Measurements from ENCODE around the gene NDUFS4.
A peak's percentile ranks its signal among the peaks of the same experiment; 100 is the strongest.
"Not testable (repeated sequence)": the region's sequence is repeated elsewhere in the genome, so short reads cannot be mapped to it uniquely, and the experiment has no call there.

The NDUFS4 gene

DNA sequence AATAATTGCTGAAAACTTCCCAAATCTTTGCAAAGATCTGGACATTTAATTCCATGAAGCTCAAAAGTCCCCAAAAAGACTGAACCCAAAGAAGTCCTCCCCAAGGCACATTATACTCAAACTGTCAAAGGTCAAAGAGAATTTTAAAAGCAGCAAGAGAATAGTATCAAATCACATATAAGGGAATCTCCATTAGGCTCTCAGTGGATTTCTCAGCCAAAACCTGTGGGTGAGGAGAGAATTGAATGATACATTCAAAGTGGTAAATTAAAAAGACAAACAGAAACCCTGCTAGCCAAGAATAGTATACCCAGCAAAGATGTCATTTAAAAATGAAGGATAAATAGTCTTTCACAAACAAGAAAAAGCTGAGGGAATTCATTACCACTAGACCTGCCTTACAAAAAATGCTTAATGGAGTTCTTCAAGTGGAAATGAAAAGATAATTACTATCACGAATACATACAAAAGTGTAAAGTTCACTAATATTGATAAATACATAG is 134.1 kb downstream of the NDUFS4 start:
- Histone ChIP-seq H3K36me3 (ENCODE audit: control insufficient read depth in 4 of 4, insufficient read depth in 4 of 4, low read length in 3 of 4) (no peaks in the 10 kb centered on the region), H3K27ac (ENCODE audit: insufficient read depth in 1 of 2, low read depth in 1 of 2, low read length in 2 of 2, poor library complexity in 1 of 2, severe bottlenecking in 2 of 2) (no peak overlapping the region), H3K27me3 (replicated peaks in 2 of 5; ENCODE audit: control insufficient read depth in 4 of 5, insufficient read depth in 5 of 5, low read length in 4 of 5) (no peaks in the 10 kb centered on the region), H3K9me3 (ENCODE audit: control extremely low read depth in 1 of 5, control insufficient read depth in 4 of 5, insufficient read depth in 2 of 5, low read depth in 1 of 5, low read length in 4 of 5) (peaks cover 0 to 47% (median 5%) of the 10 kb centered on the region in 5 experiments), H3K4me1 (ENCODE audit: control extremely low read depth in 1 of 4, control insufficient read depth in 4 of 4, insufficient read depth in 4 of 4, low read length in 3 of 4) (no peaks in the 10 kb centered on the region), H3K4me3 (ENCODE audit: control insufficient read depth in 1 of 7, extremely low read depth in 1 of 7, insufficient read depth in 4 of 7, low read depth in 2 of 7, low read length in 6 of 7) (no peak overlapping the region)
- ChIA-PET CTCF (no interaction called here), POLR2A (no interaction called here)
- WGBS (ENCODE audit: insufficient coverage), result no CpG with 5 or more reads among the region's 1 CpG
- DNase-seq, result peak; percentile 3 to 13 (median 10)

DNA sequence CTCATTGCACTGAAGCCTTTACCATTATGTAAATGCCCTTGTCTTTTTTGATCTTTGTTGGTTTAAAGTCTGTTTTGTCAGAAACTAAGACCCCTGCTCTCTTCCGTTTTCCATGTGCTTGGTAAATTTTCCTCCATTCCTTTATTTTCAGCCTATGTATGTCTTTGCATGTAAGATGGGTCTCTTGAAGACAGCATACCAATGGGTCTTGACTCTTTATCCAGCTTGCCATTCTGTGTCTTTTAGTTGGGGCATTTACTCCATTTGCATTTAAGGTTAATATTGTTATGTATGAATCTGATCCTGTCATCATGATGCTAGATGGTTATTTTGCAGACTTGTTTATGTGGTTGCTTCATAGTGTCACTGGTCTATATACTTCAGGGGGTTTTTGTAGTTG is 150.0 kb downstream of the NDUFS4 start:
- WGBS (ENCODE audit: insufficient coverage), result 100% methylated on average over 1 of the region's 1 CpG
- H3K27me3 ChIP-seq (replicated peaks in 2 of 5; ENCODE audit: control insufficient read depth in 4 of 5, insufficient read depth in 5 of 5, low read length in 4 of 5); POLR2A ChIA-PET; H3K27ac ChIP-seq (ENCODE audit: insufficient read depth in 1 of 2, low read depth in 1 of 2, low read length in 2 of 2, poor library complexity in 1 of 2, severe bottlenecking in 2 of 2); H3K36me3 ChIP-seq (ENCODE audit: control insufficient read depth in 4 of 4, insufficient read depth in 4 of 4, low read length in 3 of 4); DNase-seq; CTCF ChIA-PET; H3K4me1 ChIP-seq (ENCODE audit: control extremely low read depth in 1 of 4, control insufficient read depth in 4 of 4, insufficient read depth in 4 of 4, low read length in 3 of 4); H3K4me3 ChIP-seq (ENCODE audit: control insufficient read depth in 1 of 7, extremely low read depth in 1 of 7, insufficient read depth in 4 of 7, low read depth in 2 of 7, low read length in 6 of 7): not testable (repeated sequence)
- peaks cover 0 to 35% (median 8%) of the 10 kb centered on the region in 5 experiments for H3K9me3 ChIP-seq (ENCODE audit: control extremely low read depth in 1 of 5, control insufficient read depth in 4 of 5, insufficient read depth in 2 of 5, low read depth in 1 of 5, low read length in 4 of 5)

DNA sequence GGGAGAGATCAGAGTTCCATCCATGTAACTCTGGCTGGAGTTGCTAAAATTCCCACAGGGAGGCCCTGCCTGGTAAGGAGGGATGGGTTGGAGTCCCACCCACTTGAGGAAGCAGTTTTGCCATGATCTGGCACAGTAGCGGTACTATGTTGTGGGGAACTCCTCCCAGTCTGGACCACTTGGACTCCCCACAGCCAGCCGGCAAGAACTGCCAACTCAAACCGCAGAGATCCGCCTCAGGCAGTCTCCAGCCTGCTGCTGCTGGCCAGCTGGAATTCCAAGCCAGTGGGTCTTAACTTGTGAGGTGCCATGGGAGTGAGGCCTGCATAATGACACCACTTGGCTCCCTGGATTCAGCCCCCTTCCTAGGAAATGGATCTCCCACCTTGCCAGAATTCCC is 151.9 kb downstream of the NDUFS4 start:
- Histone ChIP-seq H3K27me3 (replicated peaks in 2 of 5; ENCODE audit: control insufficient read depth in 4 of 5, insufficient read depth in 5 of 5, low read length in 4 of 5) (no peaks in the 10 kb centered on the region), H3K4me3 (ENCODE audit: control insufficient read depth in 1 of 7, extremely low read depth in 1 of 7, insufficient read depth in 4 of 7, low read depth in 2 of 7, low read length in 6 of 7) (no peak overlapping the region), H3K36me3 (ENCODE audit: control insufficient read depth in 4 of 4, insufficient read depth in 4 of 4, low read length in 3 of 4) (no peaks in the 10 kb centered on the region), H3K4me1 (ENCODE audit: control extremely low read depth in 1 of 4, control insufficient read depth in 4 of 4, insufficient read depth in 4 of 4, low read length in 3 of 4) (no peaks in the 10 kb centered on the region), H3K27ac (ENCODE audit: insufficient read depth in 1 of 2, low read depth in 1 of 2, low read length in 2 of 2, poor library complexity in 1 of 2, severe bottlenecking in 2 of 2) (no peak overlapping the region), H3K9me3 (ENCODE audit: control extremely low read depth in 1 of 5, control insufficient read depth in 4 of 5, insufficient read depth in 2 of 5, low read depth in 1 of 5, low read length in 4 of 5) (peaks cover 0 to 30% (median 8%) of the 10 kb centered on the region in 5 experiments)
- ChIA-PET POLR2A (no interaction called here), CTCF (no interaction called here)
- 100% methylated on average over 4 of the region's 4 CpGs for WGBS (ENCODE audit: insufficient coverage)
- no peak for DNase-seq

DNA sequence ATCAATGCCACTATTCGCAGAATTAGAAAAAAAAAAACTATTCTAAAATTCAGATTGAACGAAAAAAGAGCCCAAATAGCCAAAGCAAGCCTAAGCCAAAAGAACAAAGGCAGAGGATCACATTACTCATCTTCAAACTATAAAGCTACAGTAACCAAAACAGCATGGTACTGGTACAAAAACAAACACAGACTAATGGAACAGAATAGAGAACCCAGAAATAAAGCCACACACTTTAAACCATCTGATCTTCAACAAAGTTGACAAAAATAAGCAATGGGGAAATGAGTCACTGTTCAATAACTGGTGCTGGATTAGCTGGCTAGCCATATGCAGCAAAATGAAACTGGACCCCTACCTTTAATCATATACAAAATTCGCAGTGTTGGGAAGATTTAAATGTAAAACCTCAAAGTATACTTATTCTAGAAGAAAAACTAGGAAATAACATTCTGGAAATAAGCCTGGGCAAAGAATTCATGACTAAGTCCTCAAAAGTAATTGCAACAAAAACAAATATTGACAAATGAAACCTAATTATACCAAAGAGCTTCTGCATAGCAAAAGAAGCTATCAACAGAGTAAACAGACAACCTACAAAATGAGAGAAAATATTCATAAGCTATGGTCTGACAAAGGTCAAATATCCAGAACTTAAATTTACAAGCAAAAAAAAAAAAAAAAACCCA is 153.7 kb downstream of the NDUFS4 start:
- no peaks in the 10 kb centered on the region for H3K27me3 ChIP-seq (replicated peaks in 2 of 5; ENCODE audit: control insufficient read depth in 4 of 5, insufficient read depth in 5 of 5, low read length in 4 of 5)
- no peaks in the 10 kb centered on the region for H3K36me3 ChIP-seq (ENCODE audit: control insufficient read depth in 4 of 4, insufficient read depth in 4 of 4, low read length in 3 of 4)
- no peak overlapping the region for H3K27ac ChIP-seq (ENCODE audit: insufficient read depth in 1 of 2, low read depth in 1 of 2, low read length in 2 of 2, poor library complexity in 1 of 2, severe bottlenecking in 2 of 2)
- peaks cover 0 to 26% (median 8%) of the 10 kb centered on the region in 5 experiments for H3K9me3 ChIP-seq (ENCODE audit: control extremely low read depth in 1 of 5, control insufficient read depth in 4 of 5, insufficient read depth in 2 of 5, low read depth in 1 of 5, low read length in 4 of 5)
- 100% methylated on average over 2 of the region's 3 CpGs for WGBS (ENCODE audit: insufficient coverage)
- POLR2A ChIA-PET, result no interaction called here
- CTCF ChIA-PET, result no interaction called here
- H3K4me1 ChIP-seq (ENCODE audit: control extremely low read depth in 1 of 4, control insufficient read depth in 4 of 4, insufficient read depth in 4 of 4, low read length in 3 of 4), result no peaks in the 10 kb centered on the region
- DNase-seq, result no peak
- no peak overlapping the region for H3K4me3 ChIP-seq (ENCODE audit: control insufficient read depth in 1 of 7, extremely low read depth in 1 of 7, insufficient read depth in 4 of 7, low read depth in 2 of 7, low read length in 6 of 7)

DNA sequence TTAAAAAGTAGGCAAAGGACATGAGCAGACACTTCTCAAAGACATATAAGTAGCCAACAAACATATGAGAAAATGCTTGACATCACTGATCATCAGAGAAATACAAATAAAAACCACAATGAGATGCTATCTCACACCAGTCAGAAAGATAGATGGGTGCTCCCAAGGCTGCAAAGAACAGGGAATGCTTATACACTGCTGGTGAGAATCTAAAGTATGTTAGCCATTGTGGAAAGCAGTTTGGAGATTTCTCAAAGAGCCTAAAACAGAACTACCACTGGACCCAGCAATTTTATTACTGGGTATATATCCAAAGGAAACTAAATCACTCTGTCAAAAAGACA is 154.2 kb downstream of the NDUFS4 start:
- POLR2A ChIA-PET, result no interaction called here
- Histone ChIP-seq H3K4me3 (ENCODE audit: control insufficient read depth in 1 of 7, extremely low read depth in 1 of 7, insufficient read depth in 4 of 7, low read depth in 2 of 7, low read length in 6 of 7) (no peak overlapping the region), H3K4me1 (ENCODE audit: control extremely low read depth in 1 of 4, control insufficient read depth in 4 of 4, insufficient read depth in 4 of 4, low read length in 3 of 4) (no peaks in the 10 kb centered on the region), H3K27me3 (replicated peaks in 2 of 5; ENCODE audit: control insufficient read depth in 4 of 5, insufficient read depth in 5 of 5, low read length in 4 of 5) (no peaks in the 10 kb centered on the region), H3K9me3 (ENCODE audit: control extremely low read depth in 1 of 5, control insufficient read depth in 4 of 5, insufficient read depth in 2 of 5, low read depth in 1 of 5, low read length in 4 of 5) (peaks cover 0 to 24% (median 8%) of the 10 kb centered on the region in 5 experiments), H3K36me3 (ENCODE audit: control insufficient read depth in 4 of 4, insufficient read depth in 4 of 4, low read length in 3 of 4) (no peaks in the 10 kb centered on the region), H3K27ac (ENCODE audit: insufficient read depth in 1 of 2, low read depth in 1 of 2, low read length in 2 of 2, poor library complexity in 1 of 2, severe bottlenecking in 2 of 2) (no peak overlapping the region)
- CTCF ChIA-PET, result no interaction called here
- no peak for DNase-seq

DNA sequence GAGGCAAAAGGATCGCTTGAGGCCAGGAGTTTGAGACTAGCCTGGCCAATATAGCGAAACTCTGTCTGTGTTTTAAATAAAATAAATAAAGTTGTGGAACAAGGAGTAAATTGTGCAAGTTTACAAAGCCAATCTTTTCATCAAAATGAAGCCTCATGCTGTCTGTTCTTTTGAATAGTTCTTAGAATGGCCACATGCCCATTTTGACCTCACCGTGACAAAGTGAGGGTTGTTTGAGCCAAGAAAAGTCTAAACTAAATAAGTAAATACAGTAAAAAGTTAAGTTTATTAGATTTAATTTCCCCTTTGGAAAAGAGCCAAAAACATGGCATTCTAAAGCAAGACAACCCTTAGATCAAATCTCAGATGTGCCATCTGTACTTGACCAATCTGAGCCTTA is 165.7 kb downstream of the NDUFS4 start:
- WGBS (ENCODE audit: insufficient coverage), result 90% methylated on average over 2 of the region's 3 CpGs

DNA sequence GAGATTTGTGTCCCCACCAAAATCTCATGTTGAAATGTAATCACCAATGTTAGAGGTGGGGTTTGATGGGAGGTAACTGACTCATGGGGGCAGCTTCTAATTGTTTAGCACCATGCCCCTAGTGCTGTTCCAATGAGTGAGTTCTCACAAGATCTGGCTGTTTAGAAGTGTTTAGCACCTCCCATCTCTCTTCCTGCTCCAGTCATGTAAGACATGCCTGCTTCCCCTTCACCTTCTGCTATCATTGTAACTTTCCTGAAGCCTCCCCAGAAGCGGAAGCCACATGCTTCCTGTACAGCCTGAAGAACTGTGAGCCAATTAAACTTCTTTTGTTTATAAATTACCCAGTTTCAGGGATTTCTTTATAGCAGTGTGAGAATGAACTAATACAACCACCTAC is 170.5 kb downstream of the NDUFS4 start:
- H3K27me3 ChIP-seq (replicated peaks in 2 of 5; ENCODE audit: control insufficient read depth in 4 of 5, insufficient read depth in 5 of 5, low read length in 4 of 5), result no peaks in the 10 kb centered on the region
- H3K36me3 ChIP-seq (ENCODE audit: control insufficient read depth in 4 of 4, insufficient read depth in 4 of 4, low read length in 3 of 4), result no peaks in the 10 kb centered on the region
- peak overlapping the region in 2 of 7 experiments; percentile 7 to 28 for H3K4me3 ChIP-seq (ENCODE audit: control insufficient read depth in 1 of 7, extremely low read depth in 1 of 7, insufficient read depth in 4 of 7, low read depth in 2 of 7, low read length in 6 of 7)
- peaks cover 4 to 14% (median 9%) of the 10 kb centered on the region in 4 experiments for H3K4me1 ChIP-seq (ENCODE audit: control extremely low read depth in 1 of 4, control insufficient read depth in 4 of 4, insufficient read depth in 4 of 4, low read length in 3 of 4)
- peaks cover 0 to 5% (median 0%) of the 10 kb centered on the region in 5 experiments for H3K9me3 ChIP-seq (ENCODE audit: control extremely low read depth in 1 of 5, control insufficient read depth in 4 of 5, insufficient read depth in 2 of 5, low read depth in 1 of 5, low read length in 4 of 5)
- H3K27ac ChIP-seq (ENCODE audit: insufficient read depth in 1 of 2, low read depth in 1 of 2, low read length in 2 of 2, poor library complexity in 1 of 2, severe bottlenecking in 2 of 2), result peak overlapping the region in 1 of 2 experiments; percentile 17
- POLR2A ChIA-PET, result interaction anchor here (0.6 kb wide), 1 partner anchor 185 kb away, joined by 3 read pairs; no protein-coding TSS in a partner anchor
- DNase-seq, result peak; percentile 52 to 89 (median 85)
- CTCF ChIA-PET, result no interaction called here
- WGBS (ENCODE audit: insufficient coverage), result no CpG with 5 or more reads among the region's 1 CpG

More for the DNA sequence above, 165.7 kb downstream of the NDUFS4 start:
- Histone ChIP-seq H3K36me3 (ENCODE audit: control insufficient read depth in 4 of 4, insufficient read depth in 4 of 4, low read length in 3 of 4) (no peaks in the 10 kb centered on the region), H3K27ac (ENCODE audit: insufficient read depth in 1 of 2, low read depth in 1 of 2, low read length in 2 of 2, poor library complexity in 1 of 2, severe bottlenecking in 2 of 2) (no peak overlapping the region), H3K4me3 (ENCODE audit: control insufficient read depth in 1 of 7, extremely low read depth in 1 of 7, insufficient read depth in 4 of 7, low read depth in 2 of 7, low read length in 6 of 7) (no peak overlapping the region), H3K27me3 (replicated peaks in 2 of 5; ENCODE audit: control insufficient read depth in 4 of 5, insufficient read depth in 5 of 5, low read length in 4 of 5) (no peaks in the 10 kb centered on the region), H3K9me3 (ENCODE audit: control extremely low read depth in 1 of 5, control insufficient read depth in 4 of 5, insufficient read depth in 2 of 5, low read depth in 1 of 5, low read length in 4 of 5) (peaks cover 0 to 5% (median 2%) of the 10 kb centered on the region in 5 experiments), H3K4me1 (ENCODE audit: control extremely low read depth in 1 of 4, control insufficient read depth in 4 of 4, insufficient read depth in 4 of 4, low read length in 3 of 4) (peaks cover 2 to 5% (median 4%) of the 10 kb centered on the region in 4 experiments)
- POLR2A ChIA-PET, result no interaction called here
- CTCF ChIA-PET, result no interaction called here
- no peak for DNase-seq

Measured in common myeloid progenitor, CD34-positive (primary cell).